ENCODE data around the gene R3HDM4. TPM values are rescaled to one million over a fixed set of nuclear protein-coding genes. Genes with fewer than 3 reads are reported as not detected.
A peak's percentile ranks its signal among the peaks of the same experiment; 100 is the strongest.
"Not testable (repeated sequence)": the region's sequence is repeated elsewhere in the genome, so short reads cannot be mapped to it uniquely, and the experiment has no call there.

R3HDM4 gene
- total RNA-seq, 1 donor from 2014 or later, result 28.7 TPM

DNA sequence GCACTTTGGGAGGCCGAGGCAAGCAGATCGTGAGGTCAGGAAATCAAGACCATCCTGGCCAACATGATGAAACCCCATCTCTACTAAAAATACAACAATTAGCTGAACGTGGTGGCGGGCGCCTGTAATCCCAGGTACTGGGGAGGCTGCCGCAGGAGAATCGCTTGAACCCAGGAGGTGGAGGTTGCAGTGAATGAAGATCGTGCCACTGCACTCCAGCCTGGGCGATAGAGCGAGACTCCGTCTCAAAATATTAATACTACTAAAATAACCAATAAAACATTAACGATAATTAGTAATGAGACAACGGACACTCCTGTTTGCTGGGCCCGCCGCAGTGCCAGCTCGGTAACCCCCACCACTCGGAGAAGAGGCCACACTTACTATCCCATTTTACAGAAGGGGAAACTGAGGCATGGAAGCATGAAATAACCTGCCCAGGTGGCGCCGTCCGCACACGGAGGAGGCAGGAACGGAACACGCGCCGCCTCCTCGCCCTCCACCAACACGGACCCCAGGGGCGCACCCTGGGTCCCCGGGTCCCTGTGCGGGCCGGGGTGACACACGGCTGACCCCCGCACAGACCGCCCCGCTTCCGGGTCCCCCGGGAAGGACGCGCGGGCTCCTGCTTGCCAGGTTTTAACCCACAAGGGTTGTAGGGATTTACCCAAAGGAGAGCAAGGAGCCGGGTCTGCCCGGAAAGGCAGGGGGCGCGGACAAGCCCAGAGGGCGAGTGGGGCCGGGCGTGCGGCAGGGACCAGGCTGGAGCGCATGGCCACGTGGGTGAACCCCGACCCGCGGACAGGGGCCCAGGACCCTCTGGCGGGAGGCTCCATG, 1.6 kb downstream of the R3HDM4 start:
- DNase-seq, result no peak

DNA sequence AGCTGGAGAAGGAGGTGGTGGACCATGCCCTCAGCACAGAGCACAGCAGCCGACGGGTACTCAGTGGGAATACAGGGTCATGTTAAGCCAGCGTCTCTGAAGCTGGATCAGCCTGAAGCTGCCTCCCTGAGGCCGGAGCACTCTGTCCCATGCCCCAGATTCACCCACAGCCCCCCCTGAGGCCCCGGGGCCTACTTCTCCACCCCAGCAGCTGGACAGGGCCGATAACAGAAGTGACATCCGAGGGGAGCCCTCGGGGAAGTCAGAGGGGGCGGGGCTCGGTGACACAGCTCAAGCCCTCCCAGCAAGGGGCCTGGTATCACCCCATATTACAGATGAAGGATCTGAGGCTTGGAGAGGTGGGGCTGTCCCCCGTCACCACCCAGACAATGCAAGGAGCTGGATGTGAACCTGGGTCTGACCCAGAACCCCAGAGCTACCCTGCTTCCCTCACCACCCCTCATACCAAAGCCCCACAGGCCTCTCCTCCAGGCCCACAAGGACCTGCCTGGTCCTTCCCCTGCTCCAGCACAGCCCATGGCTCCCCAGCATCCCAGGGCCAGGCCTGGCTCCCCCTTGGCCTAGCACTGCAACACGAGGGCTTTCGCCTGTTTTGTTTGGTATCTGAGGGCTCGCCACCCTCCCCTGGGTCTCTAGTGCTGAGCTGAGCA, 5.7 kb downstream of the R3HDM4 start:
- no peak for DNase-seq

DNA sequence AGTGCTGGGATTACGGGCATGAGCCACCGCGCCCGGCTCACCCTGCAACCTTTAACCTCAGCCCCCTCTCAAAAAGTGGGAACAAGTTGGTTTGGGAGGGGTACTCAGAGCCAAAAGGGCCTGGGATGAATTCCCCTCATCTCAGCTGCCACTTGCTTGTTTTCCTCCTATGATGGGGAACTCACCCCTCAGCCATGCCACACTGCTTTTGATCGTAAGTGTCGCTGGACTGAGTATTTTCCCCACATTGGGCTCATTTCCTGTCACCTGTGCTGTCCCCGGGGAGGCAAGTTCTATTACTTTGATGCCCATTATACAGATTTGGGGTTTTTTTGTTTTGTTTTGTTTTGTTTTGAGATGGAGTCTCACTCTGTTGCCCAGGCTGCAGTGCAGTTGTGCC, 6.5 kb downstream of the R3HDM4 start:
- no peak for DNase-seq

DNA sequence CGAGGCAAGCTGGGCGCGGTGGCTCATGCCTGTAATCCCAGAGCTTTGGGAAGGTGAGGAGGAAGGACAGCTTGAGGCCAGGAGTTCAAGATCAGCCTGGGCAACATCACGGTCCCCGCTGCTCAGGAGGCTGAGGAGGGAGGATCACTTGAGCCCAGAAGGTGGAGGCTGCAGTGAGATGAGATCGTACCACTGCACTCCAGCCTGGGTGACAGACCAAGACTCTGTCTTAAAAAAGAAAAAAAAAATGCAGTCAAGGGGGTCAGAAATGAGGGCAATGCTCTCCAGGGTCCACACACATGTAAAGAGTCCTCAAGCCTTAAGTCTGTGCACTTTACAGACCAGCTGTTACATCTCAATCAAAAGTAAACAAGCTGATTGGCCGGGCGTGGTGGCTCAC, 8.5 kb downstream of the R3HDM4 start:
- no peak for DNase-seq

DNA sequence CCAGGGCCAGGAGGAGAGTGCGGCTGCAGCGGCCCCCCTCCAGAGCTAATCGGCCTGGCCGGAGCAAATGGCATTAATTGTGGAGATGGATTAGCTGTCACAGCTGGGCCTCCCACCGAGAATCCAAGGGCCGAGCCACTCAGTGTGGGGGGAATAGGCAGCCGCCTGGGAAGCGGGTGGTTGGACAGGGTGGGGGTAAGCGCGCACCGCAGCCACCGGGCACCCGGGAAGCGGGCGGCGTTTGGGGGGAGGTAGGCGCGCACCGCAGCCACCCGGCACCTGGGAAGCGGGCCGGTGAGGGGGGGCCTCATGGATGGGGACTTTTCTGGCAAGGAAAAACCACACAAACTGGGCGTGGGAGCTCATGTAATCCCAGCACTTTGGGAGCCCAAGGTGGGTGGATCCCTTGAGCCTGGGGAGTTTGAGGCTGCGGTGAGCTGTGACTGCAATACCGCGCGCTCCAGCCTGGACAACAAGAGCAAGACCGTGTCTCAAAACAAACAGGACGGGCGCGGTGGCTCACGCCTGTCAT, 9.7 kb downstream of the R3HDM4 start:
- DNase-seq, result no peak

DNA sequence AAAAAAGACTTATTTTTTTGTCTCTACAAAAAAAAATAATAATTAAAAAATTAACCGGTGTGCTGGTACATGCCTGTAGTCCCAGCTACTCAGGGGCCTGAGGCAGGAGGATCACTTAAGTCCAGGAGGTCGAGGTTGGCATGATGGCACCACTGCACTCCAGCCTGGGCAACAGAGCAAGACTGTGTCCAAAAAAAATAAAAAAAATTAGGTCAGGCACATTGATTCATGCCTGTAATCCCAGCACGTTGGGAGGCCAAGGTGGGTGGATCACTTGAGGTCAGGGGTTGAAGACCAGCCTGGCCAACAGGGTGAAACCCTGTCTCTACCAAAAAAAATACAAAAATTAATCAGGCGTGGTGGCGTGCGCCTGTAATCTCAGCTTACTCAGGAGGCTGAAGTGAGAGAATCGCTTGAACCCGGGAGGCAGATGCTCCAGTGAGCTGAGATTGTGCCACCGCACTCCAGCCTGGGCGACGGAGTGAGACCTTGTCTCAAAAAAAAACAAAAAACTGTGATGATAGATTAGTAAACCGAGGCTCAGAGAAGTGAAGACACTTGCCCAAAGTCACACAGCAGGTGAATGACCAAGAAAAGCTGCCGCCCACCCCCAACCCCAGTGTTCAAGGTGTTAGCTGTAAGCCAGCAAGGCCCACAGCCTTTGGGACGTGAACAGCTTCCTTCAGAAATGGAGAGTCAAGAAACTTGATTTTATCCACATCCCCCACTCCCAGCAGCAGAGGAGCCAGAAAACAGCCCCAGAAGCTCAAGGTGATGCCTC, 10.4 kb downstream of the R3HDM4 start:
- DNase-seq, result no peak

DNA sequence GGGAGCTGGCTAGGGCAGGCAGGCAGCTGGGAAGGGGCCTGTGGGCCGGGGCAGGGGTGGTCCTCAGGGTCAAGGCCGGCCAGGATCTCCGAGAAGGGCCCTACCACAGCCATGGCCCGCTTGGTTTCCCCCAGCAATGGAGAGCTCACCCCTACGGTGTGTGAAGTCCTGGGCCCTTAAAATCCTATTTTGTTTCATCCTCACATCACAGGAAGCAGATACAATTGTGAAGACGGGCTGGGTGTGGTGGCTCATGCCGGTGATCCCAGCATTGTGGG, 11.0 kb downstream of the R3HDM4 start:
- DNase-seq, result no peak

DNA sequence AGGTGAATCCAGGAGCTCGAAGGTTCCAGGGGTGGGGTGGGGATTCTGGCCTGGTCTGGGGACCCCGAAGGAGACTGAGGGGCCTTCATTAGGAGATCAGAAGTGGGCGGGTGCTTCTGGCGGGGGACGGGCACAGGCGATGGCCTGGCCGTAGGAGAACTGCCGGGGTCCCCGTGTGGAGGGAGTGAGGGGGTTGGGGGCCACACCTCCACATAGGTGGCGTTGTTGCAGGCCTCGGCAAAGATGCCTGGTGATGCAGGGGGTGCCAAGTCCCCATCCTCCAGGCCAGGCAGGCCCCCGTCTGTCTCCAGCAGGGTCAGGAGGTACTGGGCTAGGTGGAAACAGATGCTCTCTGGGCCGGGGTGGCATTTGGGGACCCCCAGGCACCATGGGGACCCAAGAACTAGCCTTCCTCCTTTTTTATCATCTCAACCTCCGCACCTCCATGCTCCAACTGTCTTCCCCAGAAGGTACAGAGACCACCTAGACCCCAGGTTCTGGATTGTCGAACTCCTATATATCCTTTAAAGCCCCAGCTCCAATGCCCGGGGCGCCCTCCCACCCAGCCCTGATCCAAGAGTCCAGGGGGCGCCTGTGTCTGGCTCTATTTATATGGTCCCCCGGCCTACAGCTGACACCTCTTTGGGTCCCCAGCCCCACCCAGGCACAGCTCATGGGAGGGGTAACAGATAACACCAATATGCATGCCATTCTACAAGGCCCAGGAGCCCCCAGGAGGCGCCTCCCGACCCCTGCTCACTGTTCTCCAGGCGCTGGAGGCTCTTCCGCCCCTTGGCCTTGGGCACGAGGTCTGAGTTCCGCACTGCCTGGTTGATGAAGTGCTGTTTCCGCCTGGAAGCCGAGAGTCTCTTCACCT, 11.6 kb downstream of the R3HDM4 start:
- no peak for DNase-seq

DNA sequence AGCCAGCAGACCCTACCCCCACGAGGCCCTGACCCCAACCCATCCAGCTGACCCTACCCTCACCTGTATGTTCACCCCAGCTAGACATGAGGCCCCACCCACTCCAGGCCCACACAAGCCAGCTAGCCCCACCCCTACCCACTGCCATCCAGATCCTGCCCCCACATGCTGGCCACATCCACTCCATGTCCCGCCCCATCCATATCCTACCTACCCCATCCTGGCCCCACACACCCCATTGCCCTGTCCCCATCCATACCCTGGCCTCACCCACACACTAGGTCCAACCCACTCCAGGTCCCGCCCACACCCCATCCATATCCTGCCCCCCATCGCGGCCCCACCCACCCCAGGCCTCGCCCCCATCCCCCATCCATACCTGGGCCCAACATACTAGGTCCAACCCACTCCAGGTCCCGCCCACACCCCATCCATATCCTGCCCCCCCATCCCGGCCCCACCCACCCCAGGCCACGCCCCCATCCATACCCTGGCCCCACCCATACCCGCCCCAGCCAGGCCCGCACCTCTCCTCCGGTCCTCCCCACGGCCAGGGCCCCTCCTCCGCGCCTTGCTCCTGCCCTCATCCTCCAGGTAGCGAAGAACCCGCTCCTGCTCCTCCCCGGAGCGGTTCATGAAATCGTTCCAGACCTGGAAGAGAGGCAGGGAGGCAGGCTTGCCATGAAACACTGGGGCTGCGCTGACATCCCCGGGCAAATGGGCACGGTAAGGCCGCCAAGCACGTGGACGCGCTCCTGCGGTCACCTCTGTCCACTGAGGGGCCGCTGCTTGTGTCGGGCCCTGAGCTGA, 12.5 kb downstream of the R3HDM4 start:
- no peak for DNase-seq

DNA sequence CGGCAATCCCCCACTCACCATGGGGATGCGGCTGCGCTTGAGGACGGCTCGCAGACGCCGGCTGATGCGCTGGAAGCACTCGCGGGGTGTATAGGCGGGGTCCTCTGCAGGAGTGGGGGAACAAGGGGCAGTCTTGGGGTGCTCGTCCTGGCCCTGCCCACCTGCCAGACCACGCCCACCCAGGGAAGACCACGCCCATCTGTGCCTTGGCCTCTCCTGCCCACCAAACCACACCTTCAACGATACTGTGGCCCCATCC, 13.0 kb downstream of the R3HDM4 start:
- DNase-seq, result no peak

DNA sequence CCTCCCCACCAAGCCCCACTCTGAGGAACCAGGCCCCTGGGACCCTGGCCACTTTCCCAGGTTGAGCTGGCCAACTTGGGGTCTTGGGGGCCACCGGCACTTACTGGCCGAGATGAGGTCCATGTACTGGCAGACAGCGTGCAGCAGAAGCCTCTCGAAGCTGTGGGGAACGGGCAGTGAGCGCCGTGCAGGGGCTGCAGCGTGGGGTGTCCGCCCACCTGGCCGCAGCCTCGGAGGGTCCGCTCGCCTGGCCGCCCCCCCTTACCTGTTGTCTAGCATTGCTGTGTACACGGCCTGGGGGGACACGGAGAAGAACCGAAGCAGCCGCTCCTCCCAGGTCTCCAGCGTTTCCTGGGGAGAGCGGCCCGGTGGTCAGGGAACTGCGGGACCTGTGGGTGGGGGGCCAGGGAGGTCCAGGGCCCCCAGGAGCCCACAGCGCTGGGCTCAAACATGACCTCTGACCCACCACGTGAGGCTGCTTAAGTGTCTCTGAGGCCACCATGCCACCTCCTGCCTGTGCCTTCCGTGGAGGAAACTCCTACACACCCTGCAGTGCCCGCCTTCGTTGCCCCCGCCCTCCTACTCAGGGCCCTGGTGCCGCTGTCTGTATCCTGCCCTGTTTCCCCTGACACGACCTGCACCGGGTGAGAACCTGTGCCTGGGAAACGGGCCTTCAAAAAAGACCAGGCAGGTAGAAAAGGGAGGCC, 13.5 kb downstream of the R3HDM4 start:
- no peak for DNase-seq

DNA sequence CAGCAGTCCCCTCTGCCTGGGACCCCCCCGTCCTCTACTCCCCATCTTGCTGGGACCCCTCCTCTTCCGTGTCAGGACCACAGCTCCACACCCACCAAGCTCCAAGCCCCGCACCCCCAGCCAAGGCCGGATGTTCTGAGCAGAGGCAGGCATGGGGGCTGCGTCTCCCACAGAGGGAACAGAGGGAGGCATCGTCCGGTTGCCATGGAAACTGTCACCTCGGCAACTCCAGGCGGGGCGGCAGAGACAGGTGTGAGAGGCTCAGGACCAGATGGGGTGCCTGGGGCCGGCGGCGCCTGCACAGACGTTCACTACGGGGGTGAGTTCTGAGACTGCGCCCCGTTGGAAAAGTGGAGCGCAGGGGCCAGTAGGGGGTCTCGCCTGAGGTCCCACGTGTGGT, 14.4 kb downstream of the R3HDM4 start:
- DNase-seq, result no peak

DNA sequence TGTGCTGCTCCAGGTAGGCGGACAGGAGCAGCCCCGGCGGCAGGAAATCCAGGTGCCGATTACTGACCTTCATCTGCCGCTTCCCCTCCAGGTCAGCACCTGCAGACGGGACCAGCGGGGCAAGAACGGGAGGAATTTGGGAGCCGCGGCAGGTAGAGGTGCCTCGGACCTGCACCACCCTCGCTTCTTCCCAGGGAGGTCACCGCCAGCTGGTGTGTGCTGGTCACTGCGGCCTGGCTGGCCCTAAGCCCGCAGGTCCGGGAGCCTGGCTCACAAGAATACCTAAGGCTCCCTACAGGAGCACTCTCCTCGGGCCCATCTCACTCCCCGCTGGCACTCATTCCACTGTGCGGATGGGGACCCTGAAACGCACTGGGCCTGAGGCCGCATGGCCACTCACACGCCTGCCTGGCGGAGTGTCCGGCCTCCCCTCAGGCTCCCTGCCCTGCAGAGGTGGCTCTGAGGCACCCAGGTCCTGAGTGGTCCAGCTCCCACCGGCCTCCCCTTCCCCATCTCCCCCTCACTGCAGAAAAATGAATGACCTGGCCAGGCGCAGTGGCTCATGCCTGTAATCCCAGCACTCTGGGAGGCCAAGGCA, 15.5 kb downstream of the R3HDM4 start:
- no peak for DNase-seq

DNA sequence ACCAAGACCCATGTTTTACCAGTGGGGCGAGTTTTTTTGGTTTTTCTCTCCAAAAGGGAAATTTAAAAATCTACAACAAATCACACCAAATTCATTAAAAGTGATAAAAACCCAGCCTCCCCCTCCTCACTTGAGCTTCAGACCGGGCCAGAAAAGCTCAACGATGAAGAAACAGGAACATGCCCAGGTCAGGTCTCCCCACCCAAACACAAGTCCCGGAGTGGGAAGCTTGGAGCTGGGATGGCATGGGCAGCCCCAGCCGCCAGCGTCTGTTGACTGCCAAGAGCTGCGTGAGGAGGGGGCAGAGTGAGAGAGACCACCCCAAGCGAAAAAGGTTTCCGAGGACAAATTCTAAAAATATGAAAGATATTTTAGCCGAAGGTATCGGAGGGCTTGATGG, 16.0 kb downstream of the R3HDM4 start:
- no peak for DNase-seq

DNA sequence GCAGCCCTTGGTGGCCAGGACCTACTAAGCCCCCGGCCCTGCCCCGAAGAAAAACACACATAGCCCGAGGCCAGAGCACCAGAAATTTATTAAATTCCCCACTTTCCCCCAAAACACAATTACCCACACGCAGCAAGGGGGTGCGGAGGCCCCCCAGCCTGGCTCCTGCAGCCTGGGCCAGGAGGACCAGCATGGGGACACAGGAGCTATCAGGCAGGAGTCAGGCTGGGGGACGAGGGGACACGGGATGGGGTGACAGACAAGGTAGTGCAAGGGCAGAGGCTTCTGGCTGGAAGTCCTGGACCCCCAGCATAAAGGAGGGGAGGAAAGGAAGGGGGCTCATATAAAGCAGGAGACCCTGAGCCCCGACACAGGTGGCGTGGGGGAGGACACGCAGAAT, 16.6 kb downstream of the R3HDM4 start:
- no peak for DNase-seq

DNA sequence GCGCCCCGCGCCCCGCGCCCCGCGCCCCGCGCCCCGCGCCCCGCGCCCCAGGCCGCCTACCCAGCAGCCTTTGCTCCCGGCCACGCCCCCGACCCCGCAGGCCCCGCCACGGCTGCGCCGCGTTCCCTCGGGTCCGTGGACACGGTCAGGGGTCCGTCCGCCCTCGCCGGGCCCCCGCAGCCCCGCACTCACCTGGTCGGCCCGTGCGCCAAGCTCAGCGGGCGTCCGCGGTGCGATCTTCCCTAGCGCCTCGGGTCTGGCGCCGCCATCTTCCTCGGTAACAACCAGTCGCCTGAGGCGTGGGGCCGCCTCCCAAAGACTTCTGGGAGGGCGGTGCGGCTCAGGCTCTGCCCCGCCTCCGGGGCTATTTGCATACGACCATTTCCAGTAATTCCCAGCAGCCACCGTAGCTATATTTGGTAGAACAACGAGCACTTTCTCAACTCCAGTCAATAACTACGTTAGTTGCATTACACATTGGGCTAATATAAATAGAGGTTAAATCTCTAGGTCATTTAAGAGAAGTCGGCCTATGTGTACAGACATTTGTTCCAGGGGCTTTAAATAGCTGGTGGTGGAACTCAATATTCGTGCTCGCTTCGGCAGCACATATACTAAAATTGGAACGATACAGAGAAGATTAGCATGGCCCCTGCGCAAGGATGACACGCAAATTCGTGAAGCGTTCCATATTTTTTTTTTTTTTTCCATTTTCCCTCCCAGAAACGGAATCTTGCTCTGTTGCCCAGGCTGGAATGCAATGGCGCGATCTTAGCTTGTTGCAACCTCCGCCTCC, 19.9 kb downstream of the R3HDM4 start, which contains the start of the genes MED16 and RNU6-9:
TSS of gene MED16 (minus strand) at position 294 of the 796 bp plus-strand sequence. CDS start 2,056 bp downstream, outside the sequence.
TSS of gene RNU6-9 (plus strand) at position 591 of the 796 bp plus-strand sequence.
- peak; percentile 94 for DNase-seq

DNA sequence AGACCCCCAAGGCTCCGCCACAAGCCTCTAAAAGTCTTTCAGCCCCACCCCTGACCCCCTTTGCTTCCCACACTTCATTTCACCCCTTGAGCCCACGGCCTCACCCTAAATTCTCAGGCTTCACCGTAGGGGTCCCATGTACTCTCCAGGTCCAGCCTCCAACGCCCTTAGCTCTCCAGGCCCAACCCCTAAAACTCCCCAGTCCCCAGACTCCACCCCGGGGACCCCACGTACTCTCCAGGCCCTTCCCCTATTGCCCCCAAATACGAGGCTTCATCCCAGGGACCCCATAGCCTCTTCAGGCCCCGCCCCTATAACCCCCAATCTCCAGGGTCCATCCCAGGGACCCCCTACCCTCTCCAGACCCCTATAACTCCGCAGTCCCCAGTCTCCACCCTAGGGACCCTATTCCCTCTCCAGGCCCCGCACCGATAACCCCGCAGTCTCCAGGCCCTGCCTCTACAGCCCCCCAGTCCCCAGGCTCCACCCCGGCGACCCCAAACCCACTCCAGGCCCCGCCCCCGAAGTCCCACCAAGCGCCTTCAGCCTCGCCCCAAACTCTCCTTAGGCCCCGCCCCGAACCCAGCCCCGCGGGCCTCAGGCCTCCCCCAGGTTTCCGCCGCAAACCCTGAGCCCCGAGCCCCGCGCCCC, 20.7 kb downstream of the R3HDM4 start:
- DNase-seq, result no peak

DNA sequence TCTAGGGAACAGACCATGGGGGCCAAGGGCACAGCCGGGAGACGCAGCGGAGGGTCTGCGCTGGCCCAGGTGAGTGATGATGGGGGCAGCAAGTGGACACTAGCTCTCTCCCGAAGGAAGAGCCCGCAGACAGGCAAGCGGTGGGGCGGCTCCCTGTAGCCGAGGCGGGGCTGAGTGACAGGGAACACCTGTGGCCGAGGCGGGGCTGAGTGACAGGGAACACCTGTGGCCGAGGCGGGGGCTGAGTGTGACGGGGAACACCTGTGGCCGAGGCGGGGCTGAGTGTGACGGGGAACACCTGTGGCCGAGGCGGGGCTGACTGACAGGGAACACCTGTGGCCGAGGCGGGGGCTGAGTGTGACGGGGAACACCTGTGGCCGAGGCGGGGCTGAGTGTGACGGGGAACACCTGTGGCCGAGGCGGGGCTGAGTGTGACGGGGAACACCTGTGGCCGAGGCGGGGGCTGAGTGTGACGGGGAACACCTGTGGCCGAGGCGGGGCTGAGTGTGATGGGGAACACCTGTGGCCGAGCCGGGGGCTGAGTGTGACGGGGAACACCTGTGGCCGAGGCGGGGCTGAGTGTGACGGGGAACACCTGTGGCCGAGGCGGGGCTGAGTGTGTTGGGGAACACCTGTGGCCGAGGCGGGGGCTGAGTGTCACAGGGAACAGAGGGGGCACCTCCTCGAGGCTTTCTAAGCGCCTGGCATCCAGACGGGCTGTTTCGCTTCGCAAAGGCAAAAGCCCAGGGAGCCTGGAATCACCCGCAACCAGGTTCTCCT, 21.4 kb downstream of the R3HDM4 start:
- not testable (repeated sequence) for DNase-seq

Measured in skin of body (tissue), 2 donors.